HL-60 (cell line): ENCODE data around the gene PDE11A.
"Not testable (repeated sequence)": the region's sequence is repeated elsewhere in the genome, so short reads cannot be mapped to it uniquely, and the experiment has no call there.

Experiments
- CTCF ChIP-seq: IDR thresholded peaks from one replicate; pipeline ENCODE4 v1.5.1; 2011; ENCODE audit warnings: low read length, control low read depth, inconsistent platforms; ENCODE audit not compliant: insufficient read depth
- GABPA ChIP-seq: IDR thresholded peaks from 2 replicates; pipeline ENCODE4 v1.6.1; 2012; ENCODE audit warnings: low read depth
- POLR2AphosphoS5 ChIP-seq: IDR thresholded peaks from 2 replicates; pipeline ENCODE4 v1.6.1; 2012; ENCODE audit warnings: low read depth

GRCh38 chr2:178051257-178051656, 21.3 kb downstream of the PDE11A start:
- not testable (repeated sequence) for TF ChIP-seq CTCF, POLR2AphosphoS5, GABPA
